Hippocampal formation (tissue), 2 donors: Measurements from ENCODE around the gene CLTC.

Experiments
- DNase-seq, 2 donors: peaks; one replicate each; lab custom pipeline; 2025; lab: John Stamatoyannopoulos, UW

The CLTC gene

GRCh38 chr17:59727817-59728533, 108.3 kb downstream of the CLTC start:
- no peak for DNase-seq

GRCh38 chr17:59730268-59730834, 110.7 kb downstream of the CLTC start:
- DNase-seq, result no peak

- DNase-seq, result no peak
These were observed 114.0 kb downstream of the CLTC start for GRCh38 chr17:59733697-59734096.

- no peak for DNase-seq
These were observed 114.5 kb downstream of the CLTC start for GRCh38 chr17:59734226-59734625.

GRCh38 chr17:59737324-59737723, 117.6 kb downstream of the CLTC start:
- DNase-seq, result no peak

- DNase-seq, result no peak
These were observed 124.1 kb downstream of the CLTC start for GRCh38 chr17:59743842-59744241.

GRCh38 chr17:59745040-59745439, 125.3 kb downstream of the CLTC start:
- DNase-seq, result no peak
